ENCODE measurements around the gene TCF12.

TCF12 gene

GRCh38 chr15:56963126-56963525 is 44.7 kb downstream of the TCF12 start:
- TF ChIP-seq CTCF (IDR thresholded peaks at IDR 0.05; ENCODE audit: control insufficient read depth, extremely low read depth, insufficient read depth), result no peak
- no peak for DNase-seq (ENCODE audit: low read depth)
- H3K4me3 ChIP-seq (ENCODE audit: low read depth, low read length), result no peak overlapping the region

GRCh38 chr15:56963710-56964109 is 45.3 kb downstream of the TCF12 start:
- no peak overlapping the region for H3K4me3 ChIP-seq (ENCODE audit: low read depth, low read length)
- DNase-seq (ENCODE audit: low read depth), result no peak

GRCh38 chr15:56964182-56964581 is 45.7 kb downstream of the TCF12 start:
- H3K4me3 ChIP-seq (ENCODE audit: low read depth, low read length), result no peak overlapping the region
- TF ChIP-seq CTCF (IDR thresholded peaks at IDR 0.05; ENCODE audit: control insufficient read depth, extremely low read depth, insufficient read depth), result no peak
- no peak for DNase-seq (ENCODE audit: low read depth)

More at GRCh38 chr15:56963710-56964109, 45.3 kb downstream of the TCF12 start:
- no peak for TF ChIP-seq CTCF (IDR thresholded peaks at IDR 0.05; ENCODE audit: control insufficient read depth, extremely low read depth, insufficient read depth)

- DNase-seq (ENCODE audit: low read depth), result no peak
- no peak overlapping the region for H3K4me3 ChIP-seq (ENCODE audit: low read depth, low read length)
- no peak for TF ChIP-seq CTCF (IDR thresholded peaks at IDR 0.05; ENCODE audit: control insufficient read depth, extremely low read depth, insufficient read depth)
These were observed 47.0 kb downstream of the TCF12 start for GRCh38 chr15:56965231-56966013.

- TF ChIP-seq CTCF (IDR thresholded peaks at IDR 0.05; ENCODE audit: control insufficient read depth, extremely low read depth, insufficient read depth), result no peak
- no peak overlapping the region; the same call in 1 of the 2 replicates for H3K4me3 ChIP-seq (ENCODE audit: low read depth, low read length)
- DNase-seq (ENCODE audit: low read depth), result peak; percentile 71
These were observed 48.9 kb downstream of the TCF12 start for GRCh38 chr15:56967336-56967735.

- no peak for TF ChIP-seq CTCF (IDR thresholded peaks at IDR 0.05; ENCODE audit: control insufficient read depth, extremely low read depth, insufficient read depth)
- no peak overlapping the region for H3K4me3 ChIP-seq (ENCODE audit: low read depth, low read length)
- DNase-seq (ENCODE audit: low read depth), result no peak
These were observed 49.8 kb downstream of the TCF12 start for GRCh38 chr15:56968256-56968655.

- DNase-seq (ENCODE audit: low read depth), result peak; percentile 78
- TF ChIP-seq CTCF (IDR thresholded peaks at IDR 0.05; ENCODE audit: control insufficient read depth, extremely low read depth, insufficient read depth), result no peak
- H3K4me3 ChIP-seq (ENCODE audit: low read depth, low read length), result peak overlapping the region; percentile 36
These were observed 50.4 kb downstream of the TCF12 start for GRCh38 chr15:56968821-56969220.
